IMR-90 (cell line): Measurements from ENCODE around the gene ST6GALNAC3. TPM values are rescaled to one million over a fixed set of nuclear protein-coding genes. Genes with fewer than 3 reads are reported as not detected.

ENCODE experiments used
- ATAC-seq: fragments of 200-7000 bp; cut with Tn5 transposase; 2 replicates; pipeline ENCODE4 v1.9.1; 2020; ENCODE audit warnings: low read depth, mild to moderate bottlenecking, moderate library complexity
- BruUV-seq: library from RNA; stranded (reverse); fragments of 400-500 nt; replicated peaks from 2 replicates; lab custom pipeline; 2021; lab: Mats Ljungman, UMichigan
- CTCF ChIA-PET: fragments of 300-600 bp; formaldehyde crosslinking; extraction: SDS; loops from one replicate; lab custom pipeline; 2021; ENCODE audit warnings: antibody characterized with exemption; lab: Yijun Ruan, JAX
- POLR2A ChIA-PET: fragments of 300-600 bp; sonication (Branson Sonifier 250); formaldehyde crosslinking; loops from one replicate; lab custom pipeline; 2022; ENCODE audit warnings: antibody characterized with exemption; ENCODE audit not compliant: unreplicated experiment; lab: Charles Lee
- DNase-seq: peaks from one replicate; pipeline ENCODE4 v3.0.0; 2013
- H2AFZ ChIP-seq: replicated peaks from 2 replicates; pipeline ENCODE3; 2013; ENCODE audit warnings: low read length, mild to moderate bottlenecking; ENCODE audit not compliant: poor library complexity
- H2AK5ac ChIP-seq: 2 replicates; pipeline ENCODE4 v1.6.1; 2013; ENCODE audit warnings: low read depth, low read length, inconsistent platforms
- H2AK9ac ChIP-seq: replicated peaks from 2 replicates; pipeline ENCODE3; 2013; ENCODE audit warnings: mild to moderate bottlenecking, low read depth, low read length, moderate library complexity; ENCODE audit not compliant: poor library complexity
- H2BK120ac ChIP-seq: 2 replicates; pipeline ENCODE4 v1.6.1; 2013; ENCODE audit warnings: low read depth, low read length, inconsistent platforms
- H2BK15ac ChIP-seq: 3 replicates; pipeline ENCODE4 v1.6.1; 2013; ENCODE audit warnings: low read depth, low read length, inconsistent platforms
- H2BK20ac ChIP-seq: 2 replicates; pipeline ENCODE4 v1.6.1; 2013; ENCODE audit warnings: low read depth, mild to moderate bottlenecking, inconsistent platforms, low read length, moderate library complexity
- H2BK5ac ChIP-seq: 2 replicates; pipeline ENCODE4 v1.6.1; 2013; ENCODE audit warnings: mild to moderate bottlenecking, low read depth, low read length, inconsistent platforms; ENCODE audit not compliant: poor library complexity, severe bottlenecking
- H3K14ac ChIP-seq: replicated peaks from 2 replicates; pipeline ENCODE4 v1.6.1; 2013; ENCODE audit warnings: low read depth, low read length, inconsistent platforms
- H3K18ac ChIP-seq: 2 replicates; pipeline ENCODE4 v1.6.1; 2013; ENCODE audit warnings: low read depth, low read length, control low read depth
- H3K23ac ChIP-seq: 2 replicates; pipeline ENCODE4 v1.6.1; 2013; ENCODE audit warnings: low read depth, low read length, inconsistent platforms
- H3K27ac ChIP-seq: 2 replicates; pipeline ENCODE4 v1.5.1; 2013; ENCODE audit warnings: mild to moderate bottlenecking, control low read depth, low read length; ENCODE audit not compliant: insufficient read depth
- H3K27me3 ChIP-seq: 2 replicates; pipeline ENCODE4 v1.6.1; 2013; ENCODE audit warnings: low read length; ENCODE audit not compliant: control insufficient read depth, insufficient read depth
- H3K36me3 ChIP-seq: 2 replicates; pipeline ENCODE4 v1.6.1; 2013; ENCODE audit warnings: low read length, mixed read lengths; ENCODE audit not compliant: control insufficient read depth, insufficient read depth
- H3K4ac ChIP-seq: 2 replicates; pipeline ENCODE4 v1.6.1; 2013; ENCODE audit warnings: low read depth, low read length, inconsistent platforms
- H3K4me1 ChIP-seq: 2 replicates; pipeline ENCODE4 v1.6.1; 2013; ENCODE audit warnings: low read length, mixed read lengths; ENCODE audit not compliant: control insufficient read depth, insufficient read depth
- H3K4me2 ChIP-seq: 2 replicates; pipeline ENCODE4 v1.6.1; 2013; ENCODE audit warnings: low read depth, mild to moderate bottlenecking, control low read depth, low read length, moderate library complexity
- H3K4me3 ChIP-seq: 2 replicates; pipeline ENCODE4 v1.5.1; 2013; ENCODE audit warnings: low read depth, mild to moderate bottlenecking, control low read depth, low read length, moderate library complexity; ENCODE audit not compliant: insufficient read depth
- H3K56ac ChIP-seq: 2 replicates; pipeline ENCODE4 v1.6.1; 2013; ENCODE audit warnings: low read length, inconsistent platforms; ENCODE audit not compliant: insufficient read depth; ENCODE audit errors: extremely low read depth
- H3K79me1 ChIP-seq, 2 experiments: 2 replicates each; pipeline ENCODE4 v1.6.1; 2013; ENCODE audit warnings: low read length in 2 of 2, inconsistent platforms in 1 of 2, low read depth in 1 of 2
- H3K9ac ChIP-seq: 2 replicates; pipeline ENCODE4 v1.6.1; 2013; ENCODE audit warnings: low read depth, low read length, control low read depth
- H3K9me1 ChIP-seq: 2 replicates; pipeline ENCODE4 v1.6.1; 2013; ENCODE audit warnings: low read length, inconsistent platforms; ENCODE audit not compliant: insufficient read depth
- H3K9me3 ChIP-seq: 2 replicates; pipeline ENCODE4 v1.6.1; 2013; ENCODE audit warnings: low read length; ENCODE audit not compliant: control insufficient read depth, insufficient read depth
- H4K20me1 ChIP-seq: 2 replicates; pipeline ENCODE4 v1.6.1; 2013; ENCODE audit warnings: low read length, inconsistent platforms; ENCODE audit not compliant: insufficient read depth
- H4K5ac ChIP-seq: 2 replicates; pipeline ENCODE4 v1.6.1; 2013; ENCODE audit warnings: mild to moderate bottlenecking, low read depth, low read length, control low read depth
- H4K8ac ChIP-seq, 2 experiments: 2 replicates each; pipeline ENCODE4 v1.6.1; 2013; ENCODE audit warnings: low read depth in 2 of 2, low read length in 2 of 2, control low read depth in 1 of 2, inconsistent platforms in 1 of 2
- H4K91ac ChIP-seq: 2 replicates; pipeline ENCODE4 v1.6.1; 2013; ENCODE audit warnings: low read depth, low read length, inconsistent platforms; ENCODE audit not compliant: insufficient read depth
- BHLHE40 ChIP-seq: fragments of 150-350 bp; IDR thresholded peaks from 2 replicates; pipeline ENCODE4 v1.6.1; 2016; ENCODE audit warnings: mild to moderate bottlenecking, low read depth, low read length
- CEBPB ChIP-seq: IDR thresholded peaks from 2 replicates; pipeline ENCODE4 v1.6.1; 2012; ENCODE audit warnings: low read depth, low read length, improper control_type of control experiment
- CHD1 ChIP-seq: IDR thresholded peaks from 2 replicates; pipeline ENCODE4 v1.6.1; 2012; ENCODE audit warnings: low read depth, low read length, improper control_type of control experiment
- FOS ChIP-seq: fragments of 150-350 bp; IDR thresholded peaks from 2 replicates; pipeline ENCODE4 v1.6.1; 2016; ENCODE audit warnings: low read depth, low read length
- MAFK ChIP-seq: IDR thresholded peaks from 2 replicates; pipeline ENCODE4 v1.6.1; 2012; ENCODE audit warnings: low read depth, low read length, improper control_type of control experiment
- MAZ ChIP-seq: IDR thresholded peaks from 2 replicates; pipeline ENCODE4 v1.6.1; 2012; ENCODE audit warnings: low read depth, mild to moderate bottlenecking, low read length, improper control_type of control experiment, moderate library complexity, borderline replicate concordance
- MXI1 ChIP-seq: IDR thresholded peaks from 2 replicates; pipeline ENCODE4 v1.6.1; 2012; ENCODE audit warnings: low read depth, mild to moderate bottlenecking, low read length, moderate library complexity, borderline replicate concordance
- NFE2L2 ChIP-seq: fragments of 150-350 bp; IDR thresholded peaks from 2 replicates; pipeline ENCODE4 v1.6.1; 2016; ENCODE audit warnings: low read depth, mild to moderate bottlenecking, low read length
- POLR2A ChIP-seq: IDR thresholded peaks from 2 replicates; pipeline ENCODE4 v1.6.1; 2012; ENCODE audit warnings: mild to moderate bottlenecking, low read depth, low read length
- RAD21 ChIP-seq: IDR thresholded peaks from 2 replicates; pipeline ENCODE4 v1.6.1; 2012; ENCODE audit warnings: low read length, improper control_type of control experiment
- RCOR1 ChIP-seq: IDR thresholded peaks from 2 replicates; pipeline ENCODE4 v1.6.1; 2012; ENCODE audit warnings: mild to moderate bottlenecking, low read length, improper control_type of control experiment; ENCODE audit not compliant: insufficient replicate concordance
- RFX5 ChIP-seq: IDR thresholded peaks from 2 replicates; pipeline ENCODE4 v1.8.0; 2012; ENCODE audit warnings: low read depth, mild to moderate bottlenecking, low read length, moderate library complexity
- SMC3 ChIP-seq: fragments of 150-350 bp; IDR thresholded peaks from 2 replicates; pipeline ENCODE4 v1.6.1; 2016; ENCODE audit warnings: low read depth, mild to moderate bottlenecking, antibody characterized with exemption, low read length, moderate library complexity
- WGBS, 2 experiments: methylation state at CpG; one replicate each; pipeline versions ENCODE4 v1.1.5 to v1.1.7; 2013; ENCODE audit warnings: missing lambda C conversion rate in 2 of 2; ENCODE audit not compliant: insufficient read length in 1 of 2; ENCODE audit errors: extremely low coverage in 2 of 2; 5-methylcytosine and 5-hydroxymethylcytosine counted together
- dilution Hi-C: fragments of 300-500 bp; cut with HindIII; formaldehyde crosslinking; loops from one replicate; pipeline ENCODE4 v1.14.3; 2018; ENCODE audit warnings: low sequenced_read_pairs; ENCODE audit not compliant: unreplicated experiment
- in situ Hi-C: fragments of 300-500 bp; cut with MboI; formaldehyde crosslinking; loops from 3 replicates; pipeline ENCODE4 v1.14.3; 2019; ENCODE audit warnings: low sequenced_read_pairs, inconsistent platforms, mixed read lengths
- intact Hi-C: fragments of 100-400 bp; cut with micrococcal nuclease; formaldehyde crosslinking; loops from 2 replicates; pipeline ENCODE4 v1.10.0; 2022
- polyA plus RNA-seq, 3 experiments: library from polyadenylated mRNA; depleted of rRNA; stranded (reverse); fragments of >200 nt; gene quantifications; 2 replicates each; pipeline ENCODE4 v1.2.3, GENCODE V29; 2012; ENCODE audit warnings: low replicate concordance in 1 of 3
- total RNA-seq: library from RNA; depleted of rRNA; stranded (reverse); fragments of >200 nt; gene quantifications from 2 replicates; pipeline ENCODE4 v1.2.3, GENCODE V29; 2012
- TF ChIP-seq, protein P1 (sequence below): fragments of 150-350 bp; IDR thresholded peaks from 2 replicates; pipeline ENCODE4 v1.6.1; 2017; ENCODE audit warnings: mild to moderate bottlenecking, antibody characterized with exemption, low read length, low read depth
- TF ChIP-seq, protein P2 (sequence below): conservative IDR thresholded peaks from 2 replicates; pipeline ENCODE4 v1.5.1; 2012; ENCODE audit warnings: mild to moderate bottlenecking, low read depth, low read length, improper control_type of control experiment
- TF ChIP-seq, protein P3 (sequence below): fragments of 150-350 bp; IDR thresholded peaks from 2 replicates; pipeline ENCODE4 v1.6.1; 2016; ENCODE audit warnings: low read depth, mild to moderate bottlenecking, low read length, moderate library complexity, borderline replicate concordance

Gene ST6GALNAC3
- total and polyA plus RNA-seq, 2 of the 4 experiments (the other 2 are of a cell fraction), result 0.65 to 1.3 TPM

DNA sequence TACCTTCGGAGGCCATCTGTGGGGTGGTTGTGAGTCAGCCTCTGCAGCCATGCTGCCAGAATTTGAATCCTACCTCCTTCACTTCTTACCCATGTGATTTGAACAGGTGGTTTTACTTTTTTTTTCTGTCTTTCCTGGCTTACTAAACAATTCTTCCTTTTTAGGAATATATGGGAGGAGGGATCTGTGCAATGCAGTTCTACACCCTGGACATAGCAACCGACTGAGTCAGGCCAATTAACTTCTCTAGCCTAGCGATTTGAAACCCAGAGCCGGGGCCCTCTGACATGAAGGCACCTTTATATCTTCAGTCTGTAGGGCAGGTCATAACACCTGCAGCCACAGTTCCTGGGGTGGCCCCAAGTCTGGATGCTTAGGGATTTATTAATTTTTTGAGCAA lies 83.6 kb downstream of the ST6GALNAC3 start:
- intact Hi-C loops, result loop anchor here (10.0 kb wide), 1 partner anchor 747 kb away; no protein-coding TSS in a partner anchor
- H2AK9ac ChIP-seq, result no peak overlapping the region
- no peak for ATAC-seq
- no peak overlapping the region for H3K27ac ChIP-seq
- no peak overlapping the region for H3K4me3 ChIP-seq
- H2BK5ac ChIP-seq, result no peak overlapping the region
- no peaks in the 10 kb centered on the region; the same call in 1 of the 2 replicates for H3K9me1 ChIP-seq
- H4K20me1 ChIP-seq, result no peaks in the 10 kb centered on the region
- in situ Hi-C loops, result loop anchor here (10.0 kb wide), 1 partner anchor 987 kb away; no protein-coding TSS in a partner anchor
- H4K91ac ChIP-seq, result no peak overlapping the region
- H2BK15ac ChIP-seq, result no peak overlapping the region
- H3K4ac ChIP-seq, result no peak overlapping the region
- no peak overlapping the region for H3K14ac ChIP-seq
- H4K8ac ChIP-seq, result no peak overlapping the region
- TF ChIP-seq, protein P1, sequence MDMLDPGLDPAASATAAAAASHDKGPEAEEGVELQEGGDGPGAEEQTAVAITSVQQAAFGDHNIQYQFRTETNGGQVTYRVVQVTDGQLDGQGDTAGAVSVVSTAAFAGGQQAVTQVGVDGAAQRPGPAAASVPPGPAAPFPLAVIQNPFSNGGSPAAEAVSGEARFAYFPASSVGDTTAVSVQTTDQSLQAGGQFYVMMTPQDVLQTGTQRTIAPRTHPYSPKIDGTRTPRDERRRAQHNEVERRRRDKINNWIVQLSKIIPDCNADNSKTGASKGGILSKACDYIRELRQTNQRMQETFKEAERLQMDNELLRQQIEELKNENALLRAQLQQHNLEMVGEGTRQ, result no peak
- TF ChIP-seq, protein P2, sequence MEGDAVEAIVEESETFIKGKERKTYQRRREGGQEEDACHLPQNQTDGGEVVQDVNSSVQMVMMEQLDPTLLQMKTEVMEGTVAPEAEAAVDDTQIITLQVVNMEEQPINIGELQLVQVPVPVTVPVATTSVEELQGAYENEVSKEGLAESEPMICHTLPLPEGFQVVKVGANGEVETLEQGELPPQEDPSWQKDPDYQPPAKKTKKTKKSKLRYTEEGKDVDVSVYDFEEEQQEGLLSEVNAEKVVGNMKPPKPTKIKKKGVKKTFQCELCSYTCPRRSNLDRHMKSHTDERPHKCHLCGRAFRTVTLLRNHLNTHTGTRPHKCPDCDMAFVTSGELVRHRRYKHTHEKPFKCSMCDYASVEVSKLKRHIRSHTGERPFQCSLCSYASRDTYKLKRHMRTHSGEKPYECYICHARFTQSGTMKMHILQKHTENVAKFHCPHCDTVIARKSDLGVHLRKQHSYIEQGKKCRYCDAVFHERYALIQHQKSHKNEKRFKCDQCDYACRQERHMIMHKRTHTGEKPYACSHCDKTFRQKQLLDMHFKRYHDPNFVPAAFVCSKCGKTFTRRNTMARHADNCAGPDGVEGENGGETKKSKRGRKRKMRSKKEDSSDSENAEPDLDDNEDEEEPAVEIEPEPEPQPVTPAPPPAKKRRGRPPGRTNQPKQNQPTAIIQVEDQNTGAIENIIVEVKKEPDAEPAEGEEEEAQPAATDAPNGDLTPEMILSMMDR, result no peak
- TF ChIP-seq SMC3 (no peak), MAZ (no peak), FOS (no peak), RCOR1 (no peak), RFX5 (no peak), POLR2A (no peak), CEBPB (no peak), RAD21 (no peak), MXI1 (no peak), CHD1 (no peak), MAFK (no peak), BHLHE40 (no peak), NFE2L2 (no peak)
- TF ChIP-seq, protein P3, sequence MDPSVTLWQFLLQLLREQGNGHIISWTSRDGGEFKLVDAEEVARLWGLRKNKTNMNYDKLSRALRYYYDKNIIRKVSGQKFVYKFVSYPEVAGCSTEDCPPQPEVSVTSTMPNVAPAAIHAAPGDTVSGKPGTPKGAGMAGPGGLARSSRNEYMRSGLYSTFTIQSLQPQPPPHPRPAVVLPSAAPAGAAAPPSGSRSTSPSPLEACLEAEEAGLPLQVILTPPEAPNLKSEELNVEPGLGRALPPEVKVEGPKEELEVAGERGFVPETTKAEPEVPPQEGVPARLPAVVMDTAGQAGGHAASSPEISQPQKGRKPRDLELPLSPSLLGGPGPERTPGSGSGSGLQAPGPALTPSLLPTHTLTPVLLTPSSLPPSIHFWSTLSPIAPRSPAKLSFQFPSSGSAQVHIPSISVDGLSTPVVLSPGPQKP, result no peak
- H3K23ac ChIP-seq, result no peak overlapping the region
- no peak for DNase-seq
- H2BK20ac ChIP-seq, result no peak overlapping the region
- no peak overlapping the region for H3K56ac ChIP-seq
- no peak overlapping the region for H2AFZ ChIP-seq
- no peak overlapping the region for H3K9ac ChIP-seq
- no CpG with 5 or more reads among the region's 4 CpGs for WGBS, 2 experiments
- no TSS peak for BruUV-seq
- H3K79me1 ChIP-seq, result no peaks in the 10 kb centered on the region
- ChIA-PET CTCF (no interaction called here), POLR2A (no interaction called here)
- H3K4me1 ChIP-seq, result no peaks in the 10 kb centered on the region
- H3K27me3 ChIP-seq, result no peaks in the 10 kb centered on the region
- no peaks in the 10 kb centered on the region for H3K36me3 ChIP-seq
- no peak overlapping the region for H2AK5ac ChIP-seq
- H3K9me3 ChIP-seq, result no peaks in the 10 kb centered on the region
- no peak overlapping the region for H2BK120ac ChIP-seq
- no peak overlapping the region for H3K18ac ChIP-seq
- no peak overlapping the region for H3K4me2 ChIP-seq
- dilution Hi-C loops, result no loop called here
- no peak overlapping the region for H4K5ac ChIP-seq
